ENCODE data around the gene MYOM3.
"Not testable (repeated sequence)": the region's sequence is repeated elsewhere in the genome, so short reads cannot be mapped to it uniquely, and the experiment has no call there.

Gene MYOM3

GRCh38 chr1:24021403-24022266, 90.3 kb downstream of the MYOM3 start:
- Histone ChIP-seq H3K4me1 (ENCODE audit: insufficient read depth, low read length) (peaks cover 20% of the 10 kb centered on the region; the same call in 1 of the 2 replicates), H3K36me3 (ENCODE audit: insufficient read depth, low read length) (no peaks in the 10 kb centered on the region), H3K27me3 (ENCODE audit: insufficient read depth, low read length) (no peaks in the 10 kb centered on the region), H3K27ac (ENCODE audit: low read depth, low read length) (no peak overlapping the region), H3K9ac (ENCODE audit: low read depth, low read length) (no peak overlapping the region), H3K4me3 (ENCODE audit: low read length) (no peak overlapping the region), H3K9me3 (ENCODE audit: insufficient read depth, low read depth, low read length) (no peaks in the 10 kb centered on the region)
- WGBS, result 85% methylated on average over 7 of the region's 7 CpGs

- H3K4me1 ChIP-seq (ENCODE audit: insufficient read depth, low read length), result peaks cover 20% of the 10 kb centered on the region; the same call in 1 of the 2 replicates
- no peaks in the 10 kb centered on the region for H3K27me3 ChIP-seq (ENCODE audit: insufficient read depth, low read length)
- H3K4me3 ChIP-seq (ENCODE audit: low read length), result no peak overlapping the region
- H3K9me3 ChIP-seq (ENCODE audit: insufficient read depth, low read depth, low read length), result no peaks in the 10 kb centered on the region
- H3K9ac ChIP-seq (ENCODE audit: low read depth, low read length), result no peak overlapping the region
- no peaks in the 10 kb centered on the region for H3K36me3 ChIP-seq (ENCODE audit: insufficient read depth, low read length)
- 93% methylated on average over 3 of the region's 3 CpGs for WGBS
- no peak overlapping the region for H3K27ac ChIP-seq (ENCODE audit: low read depth, low read length)
Measured at GRCh38 chr1:24020470-24020869, 91.5 kb downstream of the MYOM3 start.

GRCh38 chr1:24020025-24020424, 91.9 kb downstream of the MYOM3 start:
- H3K9ac ChIP-seq (ENCODE audit: low read depth, low read length), result no peak overlapping the region
- H3K4me1 ChIP-seq (ENCODE audit: insufficient read depth, low read length), result peaks cover 20% of the 10 kb centered on the region; the same call in 1 of the 2 replicates
- no peaks in the 10 kb centered on the region for H3K9me3 ChIP-seq (ENCODE audit: insufficient read depth, low read depth, low read length)
- no peaks in the 10 kb centered on the region for H3K27me3 ChIP-seq (ENCODE audit: insufficient read depth, low read length)
- no peak overlapping the region for H3K4me3 ChIP-seq (ENCODE audit: low read length)
- 94% methylated on average over 3 of the region's 5 CpGs for WGBS
- no peak overlapping the region for H3K27ac ChIP-seq (ENCODE audit: low read depth, low read length)
- H3K36me3 ChIP-seq (ENCODE audit: insufficient read depth, low read length), result no peaks in the 10 kb centered on the region

- no peaks in the 10 kb centered on the region for H3K9me3 ChIP-seq (ENCODE audit: insufficient read depth, low read depth, low read length)
- H3K9ac ChIP-seq (ENCODE audit: low read depth, low read length), result no peak overlapping the region
- H3K27me3 ChIP-seq (ENCODE audit: insufficient read depth, low read length), result no peaks in the 10 kb centered on the region
- H3K4me3 ChIP-seq (ENCODE audit: low read length), result no peak overlapping the region
- H3K27ac ChIP-seq (ENCODE audit: low read depth, low read length), result no peak overlapping the region
- H3K36me3 ChIP-seq (ENCODE audit: insufficient read depth, low read length), result no peaks in the 10 kb centered on the region
- WGBS, result 89% methylated on average over 18 of the region's 20 CpGs
- peaks cover 20% of the 10 kb centered on the region; the same call in 1 of the 2 replicates for H3K4me1 ChIP-seq (ENCODE audit: insufficient read depth, low read length)
Measured at GRCh38 chr1:24018611-24019580, 93.0 kb downstream of the MYOM3 start.

- WGBS, result 92% methylated on average over 6 of the region's 6 CpGs
- Histone ChIP-seq H3K4me3 (ENCODE audit: low read length) (no peak overlapping the region), H3K9me3 (ENCODE audit: insufficient read depth, low read depth, low read length) (no peaks in the 10 kb centered on the region), H3K9ac (ENCODE audit: low read depth, low read length) (no peak overlapping the region), H3K36me3 (ENCODE audit: insufficient read depth, low read length) (no peaks in the 10 kb centered on the region), H3K27me3 (ENCODE audit: insufficient read depth, low read length) (no peaks in the 10 kb centered on the region), H3K27ac (ENCODE audit: low read depth, low read length) (no peak overlapping the region), H3K4me1 (ENCODE audit: insufficient read depth, low read length) (peaks cover 6% of the 10 kb centered on the region; the same call in 1 of the 2 replicates)
Measured at GRCh38 chr1:24015221-24016210, 96.4 kb downstream of the MYOM3 start.

GRCh38 chr1:24012878-24013277, 99.1 kb downstream of the MYOM3 start:
- H3K27ac ChIP-seq (ENCODE audit: low read depth, low read length), result not testable (repeated sequence)

GRCh38 chr1:24010650-24011049, 101.3 kb downstream of the MYOM3 start:
- H3K9me3 ChIP-seq (ENCODE audit: insufficient read depth, low read depth, low read length), result no peaks in the 10 kb centered on the region
- H3K4me3 ChIP-seq (ENCODE audit: low read length), result no peak overlapping the region
- no peak overlapping the region for H3K27ac ChIP-seq (ENCODE audit: low read depth, low read length)
- WGBS, result 89% methylated on average over 3 of the region's 5 CpGs
- H3K36me3 ChIP-seq (ENCODE audit: insufficient read depth, low read length), result no peaks in the 10 kb centered on the region
- no peak overlapping the region for H3K9ac ChIP-seq (ENCODE audit: low read depth, low read length)
- H3K27me3 ChIP-seq (ENCODE audit: insufficient read depth, low read length), result no peaks in the 10 kb centered on the region
- H3K4me1 ChIP-seq (ENCODE audit: insufficient read depth, low read length), result peaks cover 14% of the 10 kb centered on the region; the same call in 1 of the 2 replicates

More at GRCh38 chr1:24012878-24013277, 99.1 kb downstream of the MYOM3 start:
- not testable (repeated sequence) for H3K36me3 ChIP-seq (ENCODE audit: insufficient read depth, low read length); H3K27me3 ChIP-seq (ENCODE audit: insufficient read depth, low read length); H3K9me3 ChIP-seq (ENCODE audit: insufficient read depth, low read depth, low read length); H3K4me3 ChIP-seq (ENCODE audit: low read length); H3K9ac ChIP-seq (ENCODE audit: low read depth, low read length)
- 89% methylated on average over 8 of the region's 8 CpGs for WGBS
- H3K4me1 ChIP-seq (ENCODE audit: insufficient read depth, low read length), result peaks cover 14% of the 10 kb centered on the region; the same call in 1 of the 2 replicates

GRCh38 chr1:24009406-24009805, 102.5 kb downstream of the MYOM3 start:
- Histone ChIP-seq H3K9me3 (ENCODE audit: insufficient read depth, low read depth, low read length) (no peaks in the 10 kb centered on the region), H3K4me3 (ENCODE audit: low read length) (no peak overlapping the region), H3K27ac (ENCODE audit: low read depth, low read length) (no peak overlapping the region), H3K9ac (ENCODE audit: low read depth, low read length) (no peak overlapping the region), H3K4me1 (ENCODE audit: insufficient read depth, low read length) (peaks cover 14% of the 10 kb centered on the region), H3K36me3 (ENCODE audit: insufficient read depth, low read length) (no peaks in the 10 kb centered on the region), H3K27me3 (ENCODE audit: insufficient read depth, low read length) (no peaks in the 10 kb centered on the region)
- 79% methylated on average over 1 of the region's 1 CpG for WGBS

- H3K9me3 ChIP-seq (ENCODE audit: insufficient read depth, low read depth, low read length); H3K27me3 ChIP-seq (ENCODE audit: insufficient read depth, low read length); H3K27ac ChIP-seq (ENCODE audit: low read depth, low read length); H3K4me3 ChIP-seq (ENCODE audit: low read length); H3K9ac ChIP-seq (ENCODE audit: low read depth, low read length); H3K36me3 ChIP-seq (ENCODE audit: insufficient read depth, low read length): not testable (repeated sequence)
- H3K4me1 ChIP-seq (ENCODE audit: insufficient read depth, low read length), result peaks cover 22% of the 10 kb centered on the region
- 97% methylated on average over 2 of the region's 3 CpGs for WGBS
Measured at GRCh38 chr1:24008574-24009184, 103.3 kb downstream of the MYOM3 start.

GRCh38 chr1:24007079-24007478, 104.9 kb downstream of the MYOM3 start:
- H3K9me3 ChIP-seq (ENCODE audit: insufficient read depth, low read depth, low read length), result no peaks in the 10 kb centered on the region
- no peaks in the 10 kb centered on the region for H3K27me3 ChIP-seq (ENCODE audit: insufficient read depth, low read length)
- peaks cover 32% of the 10 kb centered on the region for H3K4me1 ChIP-seq (ENCODE audit: insufficient read depth, low read length)
- no peak overlapping the region for H3K9ac ChIP-seq (ENCODE audit: low read depth, low read length)
- H3K4me3 ChIP-seq (ENCODE audit: low read length), result no peak overlapping the region
- H3K27ac ChIP-seq (ENCODE audit: low read depth, low read length), result no peak overlapping the region
- no peaks in the 10 kb centered on the region for H3K36me3 ChIP-seq (ENCODE audit: insufficient read depth, low read length)

Data from HUES64 (cell line).